K562 (cell line): ENCODE results near the gene CERS1. TPM values are rescaled to one million over a fixed set of nuclear protein-coding genes. Genes with fewer than 3 reads are reported as not detected.

Experiments used
- ATAC-seq: fragments of 200-7000 bp; cut with Tn5 transposase; 3 replicates; pipeline ENCODE4 v1.9.1; 2020; ENCODE audit warnings: moderate library complexity
- BruUV-seq: library from RNA; stranded (reverse); fragments of 400-500 nt; replicated peaks from 2 replicates; lab custom pipeline; 2021; lab: Mats Ljungman, UMichigan
- CTCF ChIA-PET: fragments of 300-600 bp; formaldehyde crosslinking; extraction: SDS; loops from one replicate; lab custom pipeline; 2021; ENCODE audit warnings: low intra/inter-chr PET ratio; lab: Yijun Ruan, JAX
- POLR2A ChIA-PET: fragments of 300-600, 350-650 bp; sonication (Branson Sonifier 250); formaldehyde crosslinking; extraction: SDS; loops from one replicate; lab custom pipeline; 2021; ENCODE audit warnings: antibody characterized with exemption, inconsistent platforms; lab: Yijun Ruan, JAX
- DNase-seq, 4 experiments: peaks; one replicate each; pipeline versions ENCODE4 v3.0.0 to v3.0.0-alpha.2; 2011 to 2018; ENCODE audit warnings: low spot score in 3 of 4, mixed read lengths in 3 of 4; ENCODE audit errors: extremely low read depth in 1 of 4
- FAIRE-seq: peaks from 2 replicates; lab custom pipeline; 2011; peaks lifted over from hg19 to GRCh38; lab: Jason Lieb, UNC
- H2AFZ ChIP-seq: 2 replicates; pipeline ENCODE4 v1.6.0; 2011; ENCODE audit warnings: low read depth, low read length, control low read depth, inconsistent platforms
- H3K27ac ChIP-seq: fragments of 200-600 bp; 3 replicates; pipeline ENCODE4 v1.8.0; 2011; ENCODE audit warnings: low read depth, mild to moderate bottlenecking, control low read depth, inconsistent platforms, low read length, moderate library complexity, mixed read lengths; ENCODE audit errors: extremely low read depth
- H3K27me3 ChIP-seq, 2 experiments: fragments of 300-600 bp in 1 of 2; 2 replicates in 1 of 2; 3 replicates in 1 of 2; pipeline versions ENCODE4 v1.6.0 to v1.8.0; 2011; ENCODE audit warnings: inconsistent platforms in 2 of 2, low read length in 2 of 2, mild to moderate bottlenecking in 1 of 2, mixed read lengths in 1 of 2, moderate library complexity in 1 of 2; ENCODE audit not compliant: control insufficient read depth in 2 of 2, insufficient read depth in 2 of 2
- H3K36me3 ChIP-seq: fragments of 300-600 bp; 3 replicates; pipeline ENCODE4 v1.8.0; 2011; ENCODE audit warnings: mild to moderate bottlenecking, low read length, inconsistent platforms; ENCODE audit not compliant: control insufficient read depth, insufficient read depth
- H3K4me1 ChIP-seq, 2 experiments: fragments of 200-600 bp in 1 of 2; replicated peaks in 1 of 2; 2 replicates in 1 of 2; 3 replicates in 1 of 2; pipeline versions ENCODE4 v1.5.1 to v1.8.0; 2011; ENCODE audit warnings: inconsistent platforms in 2 of 2, low read length in 2 of 2, mild to moderate bottlenecking in 1 of 2, mixed read lengths in 1 of 2, moderate library complexity in 1 of 2; ENCODE audit not compliant: control insufficient read depth in 2 of 2, insufficient read depth in 2 of 2
- H3K4me2 ChIP-seq: 2 replicates; pipeline ENCODE4 v1.6.1; 2011; ENCODE audit warnings: low read length, control low read depth, inconsistent platforms, mixed read lengths; ENCODE audit not compliant: insufficient read depth
- H3K4me3 ChIP-seq: fragments of 200-600 bp; sonication (generic), shearing (Covaris generic); 2 replicates; pipeline ENCODE4 v1.5.1; 2016; ENCODE audit warnings: control low read depth, inconsistent platforms
- H3K79me2 ChIP-seq: fragments of 200-600 bp; 3 replicates; pipeline ENCODE4 v1.8.0; 2011; ENCODE audit warnings: low read length, inconsistent platforms; ENCODE audit not compliant: control insufficient read depth, insufficient read depth
- H3K9ac ChIP-seq, 2 experiments: 2 replicates each; pipeline versions ENCODE4 v1.6.0 to v1.6.1; 2011; ENCODE audit warnings: low read depth in 2 of 2, low read length in 2 of 2, control low read depth in 1 of 2, inconsistent platforms in 1 of 2, mild to moderate bottlenecking in 1 of 2, mixed read lengths in 1 of 2; ENCODE audit not compliant: insufficient read depth in 1 of 2
- H3K9me1 ChIP-seq: one replicate; pipeline ENCODE4 v1.6.0; 2011; ENCODE audit warnings: inconsistent platforms, mild to moderate bottlenecking, low read length, moderate library complexity; ENCODE audit not compliant: control insufficient read depth, insufficient read depth
- H3K9me3 ChIP-seq: replicated peaks from 2 replicates; pipeline ENCODE4 v1.5.1; 2011; ENCODE audit warnings: low read depth, low read length, inconsistent platforms; ENCODE audit not compliant: control insufficient read depth, insufficient read depth
- H4K20me1 ChIP-seq: replicated peaks from 2 replicates; pipeline ENCODE4 v1.6.1; 2011; ENCODE audit warnings: low read length, inconsistent platforms, mixed read lengths; ENCODE audit not compliant: control insufficient read depth, insufficient read depth
- CREB3L1 ChIP-seq: fragments of 450-650 bp; IDR thresholded peaks from 2 replicates; pipeline ENCODE4 v1.6.1; 2014; ENCODE audit warnings: low read depth, mild to moderate bottlenecking, moderate library complexity, borderline replicate concordance
- CTCFL ChIP-seq: IDR thresholded peaks from 2 replicates; pipeline ENCODE4 v1.6.1; 2011; ENCODE audit warnings: borderline replicate concordance, low read depth, mild to moderate bottlenecking, moderate library complexity, low read length; ENCODE audit not compliant: insufficient read depth, poor library complexity, severe bottlenecking
- LCOR ChIP-seq: sonication (generic); formaldehyde crosslinking; IDR thresholded peaks from 2 replicates; pipeline ENCODE4 v1.8.0; 2022; ENCODE audit warnings: mild to moderate bottlenecking, missing genetic modification reagents
- RAD21 ChIP-seq, 2 experiments: fragments of 250-450 bp in 1 of 2; fragments of 450-650 bp in 1 of 2; sonication (Bioruptor Pico) in 1 of 2; formaldehyde crosslinking in 1 of 2; IDR thresholded peaks in 1 of 2; conservative IDR thresholded peaks in 1 of 2; 2 replicates each; pipeline versions ENCODE4 v1.4.0 to v1.8.0; 2020 to 2022; ENCODE audit warnings: mild to moderate bottlenecking in 2 of 2, moderate library complexity in 1 of 2
- SMC3 ChIP-seq: conservative IDR thresholded peaks from 2 replicates; pipeline ENCODE4 v1.6.1; 2011; ENCODE audit warnings: low read depth, low read length, improper control_type of control experiment; ENCODE audit not compliant: insufficient read depth
- STAG1 ChIP-seq: sonication (generic); formaldehyde crosslinking; IDR thresholded peaks from 2 replicates; pipeline ENCODE4 v1.5.0; 2020; ENCODE audit warnings: missing genetic modification reagents, borderline replicate concordance
- WGBS: fragments of 100-300 bp; shearing (Covaris generic); methylation state at CpG from one replicate; pipeline ENCODE4 v1.1.6; 2016; ENCODE audit warnings: low coverage, mixed read lengths; ENCODE audit not compliant: insufficient coverage; ENCODE audit errors: missing lambda C conversion rate; 5-methylcytosine and 5-hydroxymethylcytosine counted together
- in situ Hi-C: fragments of 300-500 bp; cut with MboI; formaldehyde crosslinking; loops from 4 replicates; pipeline ENCODE4 v1.15.0; 2018; ENCODE audit warnings: inconsistent platforms, mixed read lengths
- intact Hi-C: fragments of 100-400 bp; cut with micrococcal nuclease; formaldehyde crosslinking; loops from 2 replicates; pipeline ENCODE4 v1.14.2; 2022
- polyA plus RNA-seq, 8 experiments: library from polyadenylated mRNA; depleted of rRNA in 4 of 8; stranded (reverse) in 5 of 8; unstranded in 3 of 8; fragments of >200 nt; fragmentation: Nextera tagmentation in 2 of 8; fragmentation: Illumina TruSeq in 1 of 8; extraction: Ambion mirVana in 2 of 8; extraction: Trizol in 1 of 8; gene quantifications; 2 replicates each; pipeline versions ENCODE4 v1.2.1 to v1.2.3, GENCODE V29; 2011 to 2014; ENCODE audit warnings: inconsistent platforms in 1 of 8, missing spikeins in 1 of 8
- total RNA-seq, 7 experiments: library from RNA; depleted of rRNA in 6 of 7; stranded (reverse); fragments of >200 nt in 6 of 7; fragmentation: Illumina TruSeq in 2 of 7; extraction: Trizol in 2 of 7; gene quantifications; 2 replicates each; pipeline versions ENCODE4 v1.2.1 to v1.2.3, GENCODE V29; 2011 to 2021; ENCODE audit warnings: low replicate concordance in 1 of 7
- TF ChIP-seq, protein P1 (sequence below): fragments of 450-650 bp; formaldehyde crosslinking; IDR thresholded peaks from 2 replicates; pipeline ENCODE4 v1.4.0; 2020; ENCODE audit warnings: mild to moderate bottlenecking, moderate library complexity
- TF ChIP-seq, protein P2 (sequence below), 2 experiments: IDR thresholded peaks; 2 replicates each; pipeline ENCODE4 v1.6.1; 2012; ENCODE audit warnings: improper control_type of control experiment in 2 of 2, low read depth in 2 of 2, low read length in 2 of 2, borderline replicate concordance in 1 of 2

Gene CERS1
- total and polyA plus RNA-seq, 9 of the 15 experiments (the other 6 are each of a cell fraction or from before 2014, with no cell fraction given): 0.33 to 1.5 (median 0.86) TPM; not detected in 2

GRCh38 chr19:18846862-18847548 is 49.0 kb downstream of the CERS1 start:
- BruUV-seq: no TSS peak
- H3K4me2 ChIP-seq: no peak overlapping the region
- TF ChIP-seq STAG1 (CRISPR knock-in tag) (peak; percentile 13; the same call in 1 of the 2 replicates), RAD21 (CRISPR knock-in tag; conservative IDR thresholded peaks at IDR 0.05 in 1 of 2, IDR thresholded peaks at IDR 0.05 in 1 of 2) (peak; percentile 74 to 75), LCOR (CRISPR knock-in tag) (no peak), CTCFL (peak; percentile 46), SMC3 (peak; percentile 74), CREB3L1 (no peak)
- TF ChIP-seq, protein P1, sequence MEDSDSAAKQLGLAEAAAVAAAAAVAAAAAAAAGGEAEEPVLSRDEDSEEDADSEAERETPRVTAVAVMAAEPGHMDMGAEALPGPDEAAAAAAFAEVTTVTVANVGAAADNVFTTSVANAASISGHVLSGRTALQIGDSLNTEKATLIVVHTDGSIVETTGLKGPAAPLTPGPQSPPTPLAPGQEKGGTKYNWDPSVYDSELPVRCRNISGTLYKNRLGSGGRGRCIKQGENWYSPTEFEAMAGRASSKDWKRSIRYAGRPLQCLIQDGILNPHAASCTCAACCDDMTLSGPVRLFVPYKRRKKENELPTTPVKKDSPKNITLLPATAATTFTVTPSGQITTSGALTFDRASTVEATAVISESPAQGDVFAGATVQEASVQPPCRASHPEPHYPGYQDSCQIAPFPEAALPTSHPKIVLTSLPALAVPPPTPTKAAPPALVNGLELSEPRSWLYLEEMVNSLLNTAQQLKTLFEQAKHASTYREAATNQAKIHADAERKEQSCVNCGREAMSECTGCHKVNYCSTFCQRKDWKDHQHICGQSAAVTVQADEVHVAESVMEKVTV (CRISPR knock-in tag): peak; percentile 19; the same call in 1 of the 2 replicates
- TF ChIP-seq, protein P2, sequence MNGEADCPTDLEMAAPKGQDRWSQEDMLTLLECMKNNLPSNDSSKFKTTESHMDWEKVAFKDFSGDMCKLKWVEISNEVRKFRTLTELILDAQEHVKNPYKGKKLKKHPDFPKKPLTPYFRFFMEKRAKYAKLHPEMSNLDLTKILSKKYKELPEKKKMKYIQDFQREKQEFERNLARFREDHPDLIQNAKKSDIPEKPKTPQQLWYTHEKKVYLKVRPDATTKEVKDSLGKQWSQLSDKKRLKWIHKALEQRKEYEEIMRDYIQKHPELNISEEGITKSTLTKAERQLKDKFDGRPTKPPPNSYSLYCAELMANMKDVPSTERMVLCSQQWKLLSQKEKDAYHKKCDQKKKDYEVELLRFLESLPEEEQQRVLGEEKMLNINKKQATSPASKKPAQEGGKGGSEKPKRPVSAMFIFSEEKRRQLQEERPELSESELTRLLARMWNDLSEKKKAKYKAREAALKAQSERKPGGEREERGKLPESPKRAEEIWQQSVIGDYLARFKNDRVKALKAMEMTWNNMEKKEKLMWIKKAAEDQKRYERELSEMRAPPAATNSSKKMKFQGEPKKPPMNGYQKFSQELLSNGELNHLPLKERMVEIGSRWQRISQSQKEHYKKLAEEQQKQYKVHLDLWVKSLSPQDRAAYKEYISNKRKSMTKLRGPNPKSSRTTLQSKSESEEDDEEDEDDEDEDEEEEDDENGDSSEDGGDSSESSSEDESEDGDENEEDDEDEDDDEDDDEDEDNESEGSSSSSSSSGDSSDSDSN (IDR thresholded peaks at IDR 0.05; ENCODE audit: borderline replicate concordance in 1 of 2, low read depth in 2 of 2, low read length in 2 of 2): peak in 1 of 2 experiments; percentile 47; a peak in 1 of 4 replicates

More at GRCh38 chr19:18846862-18847548, 49.0 kb downstream of the CERS1 start:
- Histone ChIP-seq H3K27ac (0 out of 3 replicates have a peak overlapping the region, but pooled peaks have one; percentile 21), H3K4me3 (no peak overlapping the region), H3K36me3 (peaks cover 79% of the 10 kb centered on the region), H4K20me1 (peaks cover 52% of the 10 kb centered on the region), H3K9me3 (no peaks in the 10 kb centered on the region), H3K4me1 (peaks cover 2 to 30% of the 10 kb centered on the region in 2 experiments; a peak in 3 of 5 replicates), H2AFZ (no peak overlapping the region), H3K79me2 (peaks cover 78% of the 10 kb centered on the region), H3K9me1 (peaks cover 16% of the 10 kb centered on the region), H3K9ac (peak overlapping the region in 1 of 2 experiments; percentile 62; a peak in 1 of 4 replicates), H3K27me3 (no peaks in the 10 kb centered on the region; a peak in 1 of 5 replicates)
- POLR2A ChIA-PET: interaction anchor here (0.6 to 2.0 kb wide), 10 partner anchors 9 to 396 kb away, joined by 3 to 6 read pairs (median 3); partner anchors contain the start of gene COPE
- FAIRE-seq: peak; percentile 88
- DNase-seq: peak in 3 of 4 experiments; percentile 53 to 69 (median 65)
- ATAC-seq: peak; percentile 89
- CTCF ChIA-PET: interaction anchor here (0.8 to 1.5 kb wide), 3 partner anchors 19 to 258 kb away, joined by 3 to 4 read pairs (median 3); partner anchors contain the start of gene REX1BD
- in situ Hi-C loops: no loop called here
- 81% methylated on average over 15 of the region's 19 CpGs for WGBS
- intact Hi-C loops: loop anchor here (1.0 to 10.0 kb wide), 2 partner anchors 74 to 252 kb away; no protein-coding TSS in a partner anchor
